Raji (cell line): ENCODE measurements around the gene TBC1D22A.

Experiments
- POLR2A ChIP-seq: IDR thresholded peaks from 2 replicates; pipeline ENCODE4 v1.6.1; 2011; ENCODE audit warnings: low read depth, low read length, control low read depth; ENCODE audit not compliant: insufficient read depth

TBC1D22A gene

DNA sequence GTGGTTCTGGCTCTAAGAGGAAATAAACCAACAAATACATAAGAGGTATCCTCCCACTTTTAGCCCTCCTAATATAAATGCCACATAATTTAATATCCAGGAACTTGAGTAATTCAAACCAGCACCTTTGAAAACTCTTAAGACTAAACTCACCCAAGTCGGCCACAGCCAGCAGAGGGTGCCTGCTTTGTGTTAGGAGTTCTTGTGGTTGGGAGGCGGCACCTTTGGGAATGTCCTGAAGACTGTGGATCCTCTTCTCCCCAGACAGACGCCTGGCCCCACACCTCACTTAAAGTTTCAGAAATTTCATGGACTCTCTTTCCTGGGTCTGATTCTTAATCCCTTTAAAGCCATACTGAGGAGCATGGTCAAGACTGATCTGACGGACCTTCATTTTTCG is 169.0 kb downstream of the TBC1D22A start:
- TF ChIP-seq POLR2A: no peak

DNA sequence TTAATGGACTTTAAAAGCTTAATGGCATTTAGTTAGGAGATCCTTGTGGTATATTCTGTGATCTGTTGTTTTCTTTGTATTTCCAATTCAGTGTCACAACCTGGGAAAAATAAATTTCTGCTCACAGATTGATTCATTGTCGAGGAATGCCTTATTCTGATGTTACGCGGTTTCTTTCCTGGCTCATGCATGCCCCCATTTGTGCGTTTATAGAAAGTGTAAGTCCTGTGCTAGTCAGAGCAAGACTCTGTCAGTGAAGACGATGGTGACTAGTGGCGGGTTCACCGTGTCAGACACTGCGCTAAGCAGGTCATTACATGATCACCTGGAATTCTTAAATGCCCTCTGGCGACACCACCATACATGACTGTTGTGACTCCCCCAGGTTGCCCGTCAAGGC is 169.4 kb downstream of the TBC1D22A start:
- no peak for TF ChIP-seq POLR2A

DNA sequence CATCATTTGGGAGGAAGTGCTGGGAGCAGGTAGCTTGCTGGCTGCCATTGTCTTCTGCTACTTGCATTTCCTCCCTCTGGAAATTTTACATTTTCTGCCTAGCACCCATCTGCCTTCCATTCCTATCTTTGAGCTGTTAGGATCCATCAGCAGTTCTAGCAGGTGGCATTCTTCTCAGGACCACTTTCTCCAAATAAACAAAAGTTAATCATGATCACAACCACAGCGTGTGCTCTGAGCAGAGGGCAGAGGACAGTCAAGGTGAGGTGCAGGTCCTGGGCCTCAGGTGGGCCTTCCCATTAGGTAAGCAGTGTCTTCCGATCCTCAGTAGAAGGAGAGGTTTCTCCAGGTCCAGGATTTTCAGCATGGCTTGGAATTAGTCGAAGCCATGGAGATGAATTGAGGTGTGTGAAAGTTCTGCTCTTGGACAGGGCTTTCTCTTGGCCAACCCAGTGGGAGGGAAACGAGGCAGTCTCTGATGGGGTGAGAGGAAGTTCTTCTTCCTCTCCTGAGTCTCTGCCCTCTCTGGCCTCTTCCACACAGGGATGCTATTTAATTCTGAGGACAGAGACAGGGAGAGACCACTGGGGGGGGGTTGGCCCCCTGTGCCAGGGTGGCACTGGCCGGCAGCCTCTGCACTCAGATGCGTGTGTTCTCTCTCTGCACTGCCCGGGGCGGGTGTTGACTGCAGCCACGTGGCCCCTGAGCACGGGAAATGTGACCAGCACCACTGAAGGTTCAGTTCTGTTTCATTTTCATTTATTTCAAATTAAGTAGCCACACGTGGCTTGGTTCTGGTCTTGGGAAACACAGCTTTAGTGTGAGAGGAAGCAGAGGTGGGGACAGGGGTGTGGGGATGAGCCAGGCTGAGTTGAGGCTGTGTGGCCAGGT is 170.8 kb downstream of the TBC1D22A start:
- no peak for TF ChIP-seq POLR2A

GRCh38 chr22:46934172-46934745 is 171.8 kb downstream of the TBC1D22A start:
- TF ChIP-seq POLR2A: no peak

DNA sequence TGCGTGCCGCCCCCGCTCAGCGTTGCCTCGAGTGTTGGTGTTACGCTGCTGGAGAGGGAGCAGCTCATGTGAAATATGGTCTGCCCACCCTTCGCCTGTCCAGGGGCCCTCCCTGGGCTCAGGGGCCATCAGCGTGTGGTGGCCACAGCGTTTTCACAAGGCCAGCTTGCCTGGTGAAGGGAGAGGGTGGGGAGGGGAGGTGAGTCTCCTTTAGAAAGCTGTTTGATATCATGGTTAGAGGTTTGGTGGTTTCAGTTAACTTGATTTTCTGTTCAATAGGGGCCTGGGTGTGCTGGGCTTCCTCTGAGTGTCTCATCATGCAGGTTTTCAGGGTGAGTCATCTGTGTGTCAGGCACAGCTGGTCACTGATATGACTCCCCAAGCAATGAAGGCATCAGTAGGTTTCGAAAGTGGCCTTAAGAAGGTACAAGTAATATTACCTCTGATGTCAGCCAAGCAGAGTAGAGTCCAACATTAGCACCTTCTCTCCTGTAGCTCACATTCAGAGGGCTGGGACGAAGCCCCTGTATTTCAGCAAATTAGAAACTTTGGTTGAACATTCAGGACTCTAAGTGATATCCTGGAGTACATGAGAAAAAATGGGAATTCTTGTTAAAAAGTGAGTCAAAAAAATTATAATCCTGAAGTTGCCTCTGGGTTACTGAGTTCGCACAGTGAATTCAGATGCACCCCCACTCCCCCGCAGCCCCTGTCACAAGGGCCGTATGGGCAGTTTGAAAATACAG is 172.5 kb downstream of the TBC1D22A start:
- TF ChIP-seq POLR2A: no peak

DNA sequence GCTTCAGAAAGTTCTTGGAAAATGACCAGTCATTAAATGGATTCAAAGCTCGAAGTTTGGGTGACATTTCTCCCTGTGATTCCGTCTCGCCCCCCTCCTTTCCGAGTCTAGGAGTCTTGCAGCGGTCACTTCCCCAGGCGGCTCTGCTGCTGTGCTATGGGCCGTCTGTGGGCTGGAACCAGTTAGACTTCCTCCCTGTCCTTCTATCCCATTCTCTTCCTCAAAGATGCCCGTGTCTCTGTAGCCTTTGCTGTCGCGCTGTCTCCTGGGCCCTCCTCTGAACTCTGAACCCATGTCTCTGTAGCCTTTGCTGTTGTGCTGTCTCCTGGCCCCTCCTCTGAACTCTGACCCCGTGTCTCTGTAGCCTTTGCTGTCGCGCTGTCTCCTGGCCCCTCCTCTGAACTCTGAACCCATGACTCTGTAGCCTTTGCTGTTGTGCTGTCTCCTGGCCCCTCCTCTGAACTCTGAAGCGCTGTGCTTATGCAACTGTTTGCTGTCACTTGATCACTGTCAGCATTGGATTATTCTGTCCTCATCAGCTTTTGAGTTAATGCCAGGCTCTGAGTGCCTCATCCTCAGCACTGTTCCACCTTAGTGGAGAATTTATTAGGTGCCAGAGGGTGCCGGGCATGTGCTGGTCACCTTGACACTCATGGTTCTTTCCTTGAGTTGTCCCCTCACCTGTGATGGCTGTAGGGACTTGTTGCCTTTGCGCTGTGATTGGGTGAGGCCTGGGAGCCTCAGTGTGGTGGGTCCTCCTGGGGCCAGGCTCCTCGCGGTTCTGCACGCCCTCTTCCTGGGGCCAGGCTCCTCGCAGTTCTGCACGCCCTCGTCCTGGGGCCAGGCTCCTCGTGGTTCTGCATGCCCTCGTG is 173.3 kb downstream of the TBC1D22A start:
- TF ChIP-seq POLR2A: no peak

- no peak for TF ChIP-seq POLR2A
Measured at GRCh38 chr22:46936378-46936903, 174.0 kb downstream of the TBC1D22A start.

GRCh38 chr22:46937185-46937584 is 174.7 kb downstream of the TBC1D22A start:
- no peak for TF ChIP-seq POLR2A

GRCh38 chr22:46937939-46938338 is 175.5 kb downstream of the TBC1D22A start:
- no peak for TF ChIP-seq POLR2A

DNA sequence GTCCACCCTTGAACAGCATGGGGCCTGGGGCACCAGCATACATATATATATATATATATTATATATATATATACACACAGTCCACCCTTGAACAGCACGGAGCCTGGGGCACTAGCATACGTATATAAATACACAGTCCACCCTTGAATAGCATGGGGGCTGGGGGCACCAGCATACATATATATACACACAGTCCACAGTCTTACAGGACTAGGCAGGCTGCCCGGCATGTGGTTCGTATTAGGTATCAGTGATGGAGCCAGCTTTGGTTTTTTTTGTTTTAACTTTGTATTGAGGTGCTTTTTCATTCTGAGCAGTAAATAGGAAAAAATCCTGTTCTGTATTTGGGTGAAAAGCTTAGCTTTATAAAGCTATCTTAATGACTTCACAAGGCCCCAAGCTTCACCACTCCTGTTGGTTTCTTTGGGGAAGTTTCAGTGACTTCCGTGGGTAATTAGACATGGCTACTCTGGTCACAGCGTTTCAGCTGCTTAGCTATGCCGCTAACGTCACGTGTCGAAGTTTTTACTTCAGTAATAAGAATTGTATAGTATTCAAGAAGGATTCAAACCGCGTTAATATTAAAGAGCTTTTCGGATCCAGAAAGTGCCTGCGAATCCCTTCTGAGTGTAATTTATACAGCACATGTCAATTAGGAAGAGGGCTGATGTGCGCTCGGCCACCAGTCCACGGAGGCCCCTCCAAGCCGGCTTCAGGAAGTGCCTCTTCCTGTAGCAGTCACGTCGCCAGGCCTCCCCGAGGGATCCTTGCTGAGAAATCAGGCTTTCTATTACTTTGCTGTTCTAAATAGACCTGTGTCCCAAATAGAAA is 179.7 kb downstream of the TBC1D22A start:
- TF ChIP-seq POLR2A: no peak

DNA sequence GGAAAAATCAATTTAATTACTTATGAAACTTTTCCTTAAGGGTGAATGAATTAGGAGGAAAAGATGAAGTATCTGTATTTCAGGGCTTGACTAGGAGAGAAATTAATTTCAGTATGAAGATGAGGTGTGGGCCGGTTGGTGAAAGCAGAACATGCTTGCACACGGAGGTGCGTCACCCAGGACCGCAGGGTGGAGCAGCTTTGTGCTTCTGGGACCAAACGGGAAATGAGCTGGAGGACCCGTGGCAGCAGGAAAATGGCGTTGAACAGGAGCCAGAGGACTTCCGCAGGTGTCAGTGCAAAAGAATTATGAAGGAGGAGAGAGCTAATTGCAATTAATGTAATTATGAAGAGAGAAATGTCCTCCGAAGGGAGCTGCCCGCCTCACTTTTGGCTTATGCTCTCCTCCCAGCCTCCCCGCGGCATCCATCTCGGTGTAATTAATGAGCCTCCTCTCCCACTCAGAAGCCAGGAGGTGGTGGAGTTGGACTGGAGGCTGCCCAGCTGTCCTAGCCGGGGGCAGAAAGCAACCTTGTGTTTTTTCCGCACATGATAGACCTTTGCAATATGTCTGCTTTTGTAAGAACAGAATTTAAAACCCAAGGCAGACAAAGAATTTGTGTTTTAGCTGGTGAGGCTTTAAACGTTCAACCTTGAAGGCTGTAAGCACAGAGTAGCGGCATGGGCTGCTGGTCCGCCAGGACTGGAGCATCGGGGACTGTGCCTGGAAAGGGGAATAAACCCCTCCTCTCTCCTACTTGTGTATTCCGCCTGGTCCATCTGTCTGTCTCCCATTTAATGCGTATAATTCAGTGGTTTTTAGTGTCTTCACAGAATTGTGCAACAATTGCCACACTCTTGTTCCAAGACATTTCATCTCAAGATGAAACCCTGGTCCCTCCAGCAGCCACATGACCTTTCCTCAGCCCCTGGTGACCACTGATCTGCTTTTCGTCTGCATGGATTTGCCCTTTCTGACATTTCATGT is 180.6 kb downstream of the TBC1D22A start:
- no peak for TF ChIP-seq POLR2A

- TF ChIP-seq POLR2A: no peak
Measured at GRCh38 chr22:46945481-46945880, 183.0 kb downstream of the TBC1D22A start.
